HUES48 (cell line): ENCODE measurements around the gene EP400.
A peak's percentile ranks its signal among the peaks of the same experiment; 100 is the strongest.

Experiments used
- H3K27ac ChIP-seq: one replicate; pipeline ENCODE4 v1.7.0; 2013; ENCODE audit warnings: low read depth, low read length, inconsistent platforms
- H3K27me3 ChIP-seq: 2 replicates; pipeline ENCODE4 v1.6.1; 2013; ENCODE audit warnings: mild to moderate bottlenecking, low read length; ENCODE audit not compliant: control insufficient read depth, insufficient read depth
- H3K36me3 ChIP-seq: 2 replicates; pipeline ENCODE4 v1.6.1; 2013; ENCODE audit warnings: low read length; ENCODE audit not compliant: control insufficient read depth, insufficient read depth
- H3K4me1 ChIP-seq: 2 replicates; pipeline ENCODE4 v1.6.1; 2013; ENCODE audit warnings: mild to moderate bottlenecking, low read length; ENCODE audit not compliant: control insufficient read depth, insufficient read depth
- H3K4me3 ChIP-seq: 2 replicates; pipeline ENCODE4 v1.5.1; 2013; ENCODE audit warnings: mild to moderate bottlenecking, low read depth, low read length
- H3K9ac ChIP-seq: 2 replicates; pipeline ENCODE4 v1.6.1; 2013; ENCODE audit warnings: mild to moderate bottlenecking, low read depth, low read length, moderate library complexity
- H3K9me3 ChIP-seq: 2 replicates; pipeline ENCODE4 v1.6.1; 2013; ENCODE audit warnings: low read length; ENCODE audit not compliant: control insufficient read depth, insufficient read depth

The EP400 gene

DNA sequence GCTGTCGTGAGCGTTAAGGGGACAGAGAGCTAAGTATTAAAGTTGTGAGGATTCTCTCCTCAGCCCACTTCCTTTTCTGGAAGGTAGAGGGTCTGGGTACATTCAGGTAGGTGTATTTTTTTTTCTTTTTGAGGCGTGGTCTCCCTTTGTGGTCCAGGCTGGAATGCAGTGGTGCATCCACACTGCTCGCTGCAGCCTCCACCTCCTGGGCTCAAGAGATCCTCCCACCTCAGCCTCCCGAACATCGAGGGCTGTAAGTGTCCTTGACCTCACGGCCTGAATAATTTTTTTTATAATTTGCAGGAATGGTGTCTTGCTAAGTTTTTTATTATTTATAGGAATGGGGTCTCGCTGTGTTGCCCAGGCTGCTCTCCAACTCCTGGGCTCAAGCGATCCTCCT lies 19.2 kb upstream of the EP400 start:
- no peaks in the 10 kb centered on the region for H3K9me3 ChIP-seq
- peak overlapping the region; percentile 56 for H3K9ac ChIP-seq
- H3K4me3 ChIP-seq: peak overlapping the region; percentile 93
- H3K27ac ChIP-seq: no peak overlapping the region
- peaks cover 46% of the 10 kb centered on the region for H3K36me3 ChIP-seq
- H3K4me1 ChIP-seq: no peaks in the 10 kb centered on the region
- H3K27me3 ChIP-seq: no peaks in the 10 kb centered on the region

GRCh38 chr12:131933387-131933786 lies 16.4 kb upstream of the EP400 start:
- Histone ChIP-seq H3K27ac (no peak overlapping the region), H3K4me3 (no peak overlapping the region), H3K9me3 (no peaks in the 10 kb centered on the region), H3K4me1 (no peaks in the 10 kb centered on the region), H3K36me3 (peaks cover 69% of the 10 kb centered on the region), H3K9ac (no peak overlapping the region), H3K27me3 (no peaks in the 10 kb centered on the region)

DNA sequence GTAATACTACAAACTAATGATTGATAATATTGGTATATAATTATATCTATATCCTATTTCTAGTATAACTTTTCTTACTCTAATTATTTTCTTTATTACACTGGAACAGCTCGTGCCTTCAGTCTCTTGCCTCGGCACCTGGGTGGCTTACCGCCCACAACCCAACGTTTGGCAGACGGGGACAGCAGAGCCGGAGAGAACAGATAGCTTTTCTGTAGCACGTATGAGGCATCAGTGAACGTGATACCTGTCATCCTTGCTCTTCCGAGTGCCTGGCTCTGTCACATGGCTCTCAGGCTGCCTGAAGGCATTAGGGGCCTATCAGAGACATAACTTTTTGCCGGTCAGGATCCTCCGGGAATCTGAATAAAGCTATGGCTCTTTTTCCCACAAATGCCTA lies 15.2 kb upstream of the EP400 start:
- H3K27ac ChIP-seq: no peak overlapping the region
- peaks cover 78% of the 10 kb centered on the region for H3K36me3 ChIP-seq
- no peaks in the 10 kb centered on the region for H3K27me3 ChIP-seq
- no peaks in the 10 kb centered on the region for H3K9me3 ChIP-seq
- H3K4me3 ChIP-seq: no peak overlapping the region
- no peaks in the 10 kb centered on the region for H3K4me1 ChIP-seq
- no peak overlapping the region for H3K9ac ChIP-seq

DNA sequence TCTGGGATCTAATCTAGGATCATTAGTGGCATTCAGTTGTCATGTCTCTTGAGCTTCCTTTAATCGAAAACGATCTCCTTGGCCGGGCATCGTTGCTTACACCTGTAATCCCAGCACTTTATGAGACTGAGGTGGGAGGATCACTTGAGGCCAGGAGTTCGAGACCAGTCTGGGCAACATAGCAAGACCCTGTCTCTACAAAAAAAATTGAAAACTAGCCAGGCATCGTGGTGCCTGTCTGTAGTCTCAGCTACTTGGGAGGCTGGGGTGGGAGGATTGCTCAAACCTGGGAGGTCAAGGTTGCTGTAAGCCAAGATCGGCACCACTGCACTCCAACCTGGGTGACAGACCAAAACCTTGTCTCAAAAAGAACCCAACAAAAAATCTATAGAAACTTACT lies 11.7 kb upstream of the EP400 start:
- H3K9ac ChIP-seq: no peak overlapping the region
- H3K27ac ChIP-seq: no peak overlapping the region
- H3K4me3 ChIP-seq: no peak overlapping the region
- no peaks in the 10 kb centered on the region for H3K9me3 ChIP-seq
- H3K4me1 ChIP-seq: no peaks in the 10 kb centered on the region
- no peaks in the 10 kb centered on the region for H3K27me3 ChIP-seq
- peaks cover 87% of the 10 kb centered on the region for H3K36me3 ChIP-seq

GRCh38 chr12:131939007-131939406 lies 10.7 kb upstream of the EP400 start:
- no peaks in the 10 kb centered on the region for H3K9me3 ChIP-seq
- H3K36me3 ChIP-seq: peaks cover 87% of the 10 kb centered on the region
- H3K27ac ChIP-seq: no peak overlapping the region
- no peak overlapping the region for H3K4me3 ChIP-seq
- no peaks in the 10 kb centered on the region for H3K27me3 ChIP-seq
- H3K4me1 ChIP-seq: no peaks in the 10 kb centered on the region
- no peak overlapping the region for H3K9ac ChIP-seq

- no peaks in the 10 kb centered on the region for H3K4me1 ChIP-seq
- H3K9me3 ChIP-seq: no peaks in the 10 kb centered on the region
- peaks cover 84% of the 10 kb centered on the region for H3K36me3 ChIP-seq
- H3K27me3 ChIP-seq: no peaks in the 10 kb centered on the region
- no peak overlapping the region for H3K9ac ChIP-seq
- H3K27ac ChIP-seq: no peak overlapping the region
- no peak overlapping the region for H3K4me3 ChIP-seq
Observed at GRCh38 chr12:131940141-131940547, 9.6 kb upstream of the EP400 start.

GRCh38 chr12:131941116-131941986 lies 8.4 kb upstream of the EP400 start:
- no peak overlapping the region for H3K9ac ChIP-seq
- no peak overlapping the region for H3K27ac ChIP-seq
- H3K27me3 ChIP-seq: no peaks in the 10 kb centered on the region
- no peaks in the 10 kb centered on the region for H3K9me3 ChIP-seq
- H3K4me1 ChIP-seq: no peaks in the 10 kb centered on the region
- H3K4me3 ChIP-seq: no peak overlapping the region
- peaks cover 74% of the 10 kb centered on the region for H3K36me3 ChIP-seq

DNA sequence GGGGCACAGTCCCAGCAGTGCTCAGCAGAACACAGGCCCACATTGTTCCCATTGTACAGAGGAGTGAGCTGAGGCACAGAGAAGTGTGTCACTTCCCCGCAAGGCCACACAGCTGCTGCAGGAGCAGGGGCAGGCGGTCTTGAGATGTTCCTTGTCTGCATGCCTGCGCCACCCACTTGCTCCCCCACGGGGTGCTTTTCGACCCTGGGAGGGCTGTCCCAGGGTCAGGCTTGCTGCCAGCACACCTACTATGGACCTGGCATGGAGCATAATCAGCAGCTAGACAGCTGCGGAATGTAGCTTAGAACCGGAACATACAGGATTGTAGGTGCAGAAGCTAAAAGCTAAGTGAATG lies 7.8 kb upstream of the EP400 start:
- Histone ChIP-seq H3K4me1 (no peaks in the 10 kb centered on the region), H3K36me3 (peaks cover 68% of the 10 kb centered on the region), H3K27ac (no peak overlapping the region), H3K9me3 (no peaks in the 10 kb centered on the region), H3K4me3 (no peak overlapping the region), H3K9ac (no peak overlapping the region), H3K27me3 (no peaks in the 10 kb centered on the region)

- H3K36me3 ChIP-seq: peaks cover 65% of the 10 kb centered on the region
- H3K4me3 ChIP-seq: no peak overlapping the region
- H3K9me3 ChIP-seq: no peaks in the 10 kb centered on the region
- no peaks in the 10 kb centered on the region for H3K27me3 ChIP-seq
- no peak overlapping the region for H3K27ac ChIP-seq
- no peak overlapping the region for H3K9ac ChIP-seq
- no peaks in the 10 kb centered on the region for H3K4me1 ChIP-seq
Observed at GRCh38 chr12:131942671-131943070, 7.1 kb upstream of the EP400 start.

DNA sequence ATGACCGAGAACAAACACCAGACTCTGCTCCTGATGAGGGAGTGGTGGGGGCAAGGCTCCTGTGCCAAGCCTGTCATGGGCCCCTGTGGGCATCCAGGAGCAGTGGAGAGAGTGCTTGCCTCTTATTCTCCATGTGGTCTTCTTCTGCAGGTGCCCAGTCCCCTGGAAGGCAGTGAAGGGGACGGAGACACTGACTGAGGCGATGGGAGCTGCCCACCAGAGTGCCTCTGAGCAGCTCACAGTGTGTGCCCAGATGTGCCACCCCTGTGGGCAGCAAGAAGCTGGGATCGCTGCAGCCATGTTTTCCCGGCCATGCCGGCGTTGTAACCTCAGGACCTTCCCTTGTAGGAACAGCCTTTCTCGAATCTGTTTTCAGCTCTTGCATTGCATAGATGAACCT lies 6.4 kb upstream of the EP400 start:
- Histone ChIP-seq H3K27ac (no peak overlapping the region), H3K36me3 (peaks cover 58% of the 10 kb centered on the region), H3K9me3 (no peaks in the 10 kb centered on the region), H3K4me1 (no peaks in the 10 kb centered on the region), H3K4me3 (no peak overlapping the region), H3K27me3 (no peaks in the 10 kb centered on the region), H3K9ac (no peak overlapping the region)

DNA sequence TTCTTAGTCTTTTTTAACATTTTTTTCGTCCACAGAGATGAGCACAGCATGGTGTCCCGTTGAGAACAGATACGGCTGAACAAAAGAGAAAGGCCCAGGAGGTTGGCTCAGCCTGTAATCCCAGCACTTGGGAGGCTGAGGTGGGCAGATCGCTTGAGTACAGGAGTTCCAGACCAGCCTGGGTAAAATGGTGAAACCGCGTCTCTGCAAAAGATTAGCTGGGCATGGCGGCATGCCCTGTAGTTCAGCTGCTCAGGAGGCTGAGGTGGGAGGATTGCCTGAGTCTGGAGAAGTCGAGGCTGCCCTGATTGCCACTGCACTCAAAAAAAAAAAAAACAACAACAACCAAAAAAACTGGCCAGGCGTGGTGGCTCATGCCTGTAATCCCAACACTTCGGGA lies 5.9 kb upstream of the EP400 start:
- H3K27ac ChIP-seq: no peak overlapping the region
- no peaks in the 10 kb centered on the region for H3K4me1 ChIP-seq
- peaks cover 55% of the 10 kb centered on the region for H3K36me3 ChIP-seq
- no peak overlapping the region for H3K4me3 ChIP-seq
- H3K27me3 ChIP-seq: no peaks in the 10 kb centered on the region
- H3K9ac ChIP-seq: no peak overlapping the region
- H3K9me3 ChIP-seq: no peaks in the 10 kb centered on the region
